Tibial nerve (tissue), 4 donors: ENCODE data around the gene KRT80.

Experiments
- EP300 ChIP-seq, 2 donors: sonication (generic); formaldehyde crosslinking; IDR thresholded peaks; one replicate each; pipeline ENCODE4 v1.6.1; 2017; ENCODE audit warnings: antibody characterized with exemption in 2 of 2, mild to moderate bottlenecking in 1 of 2
- POLR2A ChIP-seq, 2 donors: fragments of 450-650 bp; IDR thresholded peaks; one replicate each; pipeline ENCODE4 v1.6.1; 2017; ENCODE audit warnings: antibody characterized with exemption in 2 of 2, mild to moderate bottlenecking in 2 of 2, moderate library complexity in 2 of 2
- TF ChIP-seq, protein P1 (sequence below), 5 experiments: fragments of 200-600 bp in 3 of 5; fragments of 450-650 bp in 2 of 5; sonication (generic) in 3 of 5; IDR thresholded peaks; one replicate each; pipeline ENCODE4 v1.5.1; 2016 to 2019; ENCODE audit warnings: antibody characterized with exemption in 5 of 5, mild to moderate bottlenecking in 3 of 5, moderate library complexity in 2 of 5

DNA sequence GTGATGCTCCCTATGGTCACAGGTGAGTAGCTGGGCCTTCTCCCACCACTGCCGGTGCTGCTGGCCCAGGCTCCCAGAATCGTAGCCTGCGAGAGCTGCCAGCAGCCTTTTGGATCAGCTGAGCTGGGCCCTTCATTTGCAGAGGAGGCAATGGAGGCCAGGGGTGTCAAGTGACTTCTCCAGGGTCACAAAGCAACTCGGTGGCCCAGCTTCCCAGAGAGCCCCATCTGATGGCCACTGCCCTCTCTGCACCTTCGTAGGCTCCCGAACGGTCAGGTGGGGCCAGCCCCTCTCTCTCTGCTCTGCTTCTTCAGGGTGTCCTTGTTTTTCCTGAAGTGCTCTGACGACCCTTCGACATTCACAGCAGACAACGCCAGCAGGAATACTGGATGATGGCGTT lies 4.6 kb downstream of the KRT80 start:
- TF ChIP-seq, protein P1, sequence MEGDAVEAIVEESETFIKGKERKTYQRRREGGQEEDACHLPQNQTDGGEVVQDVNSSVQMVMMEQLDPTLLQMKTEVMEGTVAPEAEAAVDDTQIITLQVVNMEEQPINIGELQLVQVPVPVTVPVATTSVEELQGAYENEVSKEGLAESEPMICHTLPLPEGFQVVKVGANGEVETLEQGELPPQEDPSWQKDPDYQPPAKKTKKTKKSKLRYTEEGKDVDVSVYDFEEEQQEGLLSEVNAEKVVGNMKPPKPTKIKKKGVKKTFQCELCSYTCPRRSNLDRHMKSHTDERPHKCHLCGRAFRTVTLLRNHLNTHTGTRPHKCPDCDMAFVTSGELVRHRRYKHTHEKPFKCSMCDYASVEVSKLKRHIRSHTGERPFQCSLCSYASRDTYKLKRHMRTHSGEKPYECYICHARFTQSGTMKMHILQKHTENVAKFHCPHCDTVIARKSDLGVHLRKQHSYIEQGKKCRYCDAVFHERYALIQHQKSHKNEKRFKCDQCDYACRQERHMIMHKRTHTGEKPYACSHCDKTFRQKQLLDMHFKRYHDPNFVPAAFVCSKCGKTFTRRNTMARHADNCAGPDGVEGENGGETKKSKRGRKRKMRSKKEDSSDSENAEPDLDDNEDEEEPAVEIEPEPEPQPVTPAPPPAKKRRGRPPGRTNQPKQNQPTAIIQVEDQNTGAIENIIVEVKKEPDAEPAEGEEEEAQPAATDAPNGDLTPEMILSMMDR (IDR thresholded peaks at IDR 0.05): no peak
- no peak for TF ChIP-seq POLR2A (IDR thresholded peaks at IDR 0.05)
- no peak for TF ChIP-seq EP300 (IDR thresholded peaks at IDR 0.05)
